ENCODE results near the gene MBNL2.

Gene MBNL2

DNA sequence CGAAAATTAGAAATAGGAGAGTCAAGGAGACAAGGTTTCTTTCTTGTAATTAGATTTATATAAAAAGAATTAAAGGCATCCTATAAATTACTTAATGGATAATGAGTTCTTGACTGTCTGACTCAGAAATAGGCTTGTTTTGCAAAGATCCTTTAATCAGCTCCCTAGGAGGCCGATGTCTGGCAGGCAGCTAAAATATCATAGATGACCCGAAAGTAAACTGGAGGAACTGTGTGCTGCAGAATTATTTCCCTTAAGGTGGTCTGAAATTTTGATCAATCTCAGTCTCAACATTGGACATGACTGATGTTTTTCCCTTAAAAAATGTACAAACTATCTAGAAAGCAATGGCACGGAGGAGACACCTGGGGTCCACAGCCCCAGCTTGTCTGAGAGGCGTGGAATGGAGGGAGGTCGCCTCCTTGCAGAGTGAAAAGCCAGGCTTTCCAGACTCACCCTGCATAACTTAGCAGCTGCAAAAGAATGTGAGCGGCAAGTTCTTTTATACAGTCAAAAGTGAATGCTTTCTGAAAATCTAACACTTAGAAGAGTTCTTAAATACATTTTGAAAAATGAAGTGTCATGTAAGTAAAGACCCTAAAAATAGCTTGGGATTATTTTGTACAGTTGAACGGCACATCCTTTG, 44.8 kb downstream of the MBNL2 start:
- no peak overlapping the region for H3K9ac ChIP-seq (ENCODE audit: low read length)
- no peak overlapping the region for H3K27ac ChIP-seq (ENCODE audit: low read depth, low read length)
- H3K9me3 ChIP-seq (ENCODE audit: insufficient read depth, low read length): no peaks in the 10 kb centered on the region
- no peaks in the 10 kb centered on the region for H3K79me2 ChIP-seq (ENCODE audit: insufficient read depth, low read length)
- no peaks in the 10 kb centered on the region for H3K27me3 ChIP-seq (ENCODE audit: low read length)
- H3K9me2 ChIP-seq (replicated peaks; ENCODE audit: insufficient read depth, low read length): no peaks in the 10 kb centered on the region
- H3K4me2 ChIP-seq (ENCODE audit: low read depth, low read length, poor library complexity, severe bottlenecking): no peak overlapping the region
- H3K36me3 ChIP-seq (ENCODE audit: low read length): no peaks in the 10 kb centered on the region
- no peaks in the 10 kb centered on the region for H3F3A ChIP-seq (ENCODE audit: insufficient read depth)
- H3K4me3 ChIP-seq (ENCODE audit: insufficient read depth, low read length, poor library complexity, severe bottlenecking): no peak overlapping the region
- TF ChIP-seq, protein P1, sequence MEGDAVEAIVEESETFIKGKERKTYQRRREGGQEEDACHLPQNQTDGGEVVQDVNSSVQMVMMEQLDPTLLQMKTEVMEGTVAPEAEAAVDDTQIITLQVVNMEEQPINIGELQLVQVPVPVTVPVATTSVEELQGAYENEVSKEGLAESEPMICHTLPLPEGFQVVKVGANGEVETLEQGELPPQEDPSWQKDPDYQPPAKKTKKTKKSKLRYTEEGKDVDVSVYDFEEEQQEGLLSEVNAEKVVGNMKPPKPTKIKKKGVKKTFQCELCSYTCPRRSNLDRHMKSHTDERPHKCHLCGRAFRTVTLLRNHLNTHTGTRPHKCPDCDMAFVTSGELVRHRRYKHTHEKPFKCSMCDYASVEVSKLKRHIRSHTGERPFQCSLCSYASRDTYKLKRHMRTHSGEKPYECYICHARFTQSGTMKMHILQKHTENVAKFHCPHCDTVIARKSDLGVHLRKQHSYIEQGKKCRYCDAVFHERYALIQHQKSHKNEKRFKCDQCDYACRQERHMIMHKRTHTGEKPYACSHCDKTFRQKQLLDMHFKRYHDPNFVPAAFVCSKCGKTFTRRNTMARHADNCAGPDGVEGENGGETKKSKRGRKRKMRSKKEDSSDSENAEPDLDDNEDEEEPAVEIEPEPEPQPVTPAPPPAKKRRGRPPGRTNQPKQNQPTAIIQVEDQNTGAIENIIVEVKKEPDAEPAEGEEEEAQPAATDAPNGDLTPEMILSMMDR (IDR thresholded peaks at IDR 0.05; ENCODE audit: insufficient read depth, low read length, poor library complexity, severe bottlenecking): no peak
- no peak for TF ChIP-seq EZH2phosphoT487 (conservative IDR thresholded peaks at IDR 0.05; ENCODE audit: low read length)
- no peaks in the 10 kb centered on the region for H4K20me1 ChIP-seq (ENCODE audit: low read depth, low read length)
- no peak overlapping the region for H2AFZ ChIP-seq (ENCODE audit: low read depth, low read length, severe bottlenecking)

DNA sequence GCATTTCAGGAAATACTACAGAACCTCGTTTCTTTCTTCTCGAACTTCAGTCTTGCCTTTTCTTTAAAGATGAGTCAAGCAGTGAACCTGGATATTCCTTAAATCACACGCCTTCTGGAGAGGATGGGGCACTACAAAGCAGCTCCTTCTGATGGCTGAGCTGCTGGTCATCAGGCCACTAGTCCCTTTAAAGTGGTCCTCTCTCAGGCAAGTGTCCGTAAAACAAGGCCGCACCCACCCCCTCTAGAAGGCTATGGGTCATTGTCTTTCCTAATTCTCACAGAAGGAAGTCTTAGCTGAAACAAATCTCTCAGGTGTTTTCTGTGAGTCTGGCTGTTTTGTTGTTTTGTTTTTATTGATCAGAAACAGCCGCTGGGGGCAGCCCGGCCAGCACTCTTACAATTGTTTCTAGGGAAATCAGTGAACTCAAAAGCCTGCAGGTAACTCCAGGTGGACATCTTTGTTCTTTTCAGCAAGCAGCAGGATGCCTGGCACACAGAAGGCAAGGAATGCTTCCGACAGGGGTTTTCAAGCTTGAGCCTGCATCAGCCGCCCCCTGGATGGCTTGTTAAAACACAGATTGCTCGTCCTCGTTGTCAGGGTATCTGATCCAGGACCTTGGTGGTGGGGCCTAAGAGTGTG, 45.4 kb downstream of the MBNL2 start:
- Histone ChIP-seq H3K9me2 (replicated peaks; ENCODE audit: insufficient read depth, low read length) (no peaks in the 10 kb centered on the region), H3K9me3 (ENCODE audit: insufficient read depth, low read length) (no peaks in the 10 kb centered on the region), H3K4me3 (ENCODE audit: insufficient read depth, low read length, poor library complexity, severe bottlenecking) (no peak overlapping the region), H3K36me3 (ENCODE audit: low read length) (no peaks in the 10 kb centered on the region), H3K4me2 (ENCODE audit: low read depth, low read length, poor library complexity, severe bottlenecking) (no peak overlapping the region), H2AFZ (ENCODE audit: low read depth, low read length, severe bottlenecking) (no peak overlapping the region), H3K9ac (ENCODE audit: low read length) (no peak overlapping the region), H3F3A (ENCODE audit: insufficient read depth) (no peaks in the 10 kb centered on the region), H4K20me1 (ENCODE audit: low read depth, low read length) (no peaks in the 10 kb centered on the region), H3K79me2 (ENCODE audit: insufficient read depth, low read length) (no peaks in the 10 kb centered on the region), H3K27me3 (ENCODE audit: low read length) (no peaks in the 10 kb centered on the region), H3K27ac (ENCODE audit: low read depth, low read length) (no peak overlapping the region)
- TF ChIP-seq, protein P1 (IDR thresholded peaks at IDR 0.05; ENCODE audit: insufficient read depth, low read length, poor library complexity, severe bottlenecking): no peak
- no peak for TF ChIP-seq EZH2phosphoT487 (conservative IDR thresholded peaks at IDR 0.05; ENCODE audit: low read length)

DNA sequence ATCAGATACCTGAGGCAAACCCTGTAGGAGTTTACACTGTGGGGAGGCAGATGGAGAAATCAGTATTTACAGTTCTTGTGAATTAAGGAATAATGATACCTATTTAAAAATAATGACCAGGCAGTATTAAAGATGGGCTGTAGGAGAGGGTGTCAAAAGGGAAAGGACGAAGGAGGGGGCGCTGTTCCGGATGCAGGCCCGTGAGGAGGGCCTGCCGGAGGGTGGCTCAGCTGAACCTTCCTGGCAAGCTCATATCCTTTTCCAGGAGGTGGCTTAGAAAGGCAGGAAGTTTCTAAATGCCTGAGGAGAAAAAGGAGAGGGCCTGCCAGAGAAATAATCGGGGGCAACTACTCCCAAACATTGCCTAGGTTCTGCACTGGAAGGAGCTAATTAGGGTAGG, 46.6 kb downstream of the MBNL2 start:
- H3F3A ChIP-seq (ENCODE audit: insufficient read depth): no peaks in the 10 kb centered on the region
- no peak overlapping the region for H3K4me3 ChIP-seq (ENCODE audit: insufficient read depth, low read length, poor library complexity, severe bottlenecking)
- H2AFZ ChIP-seq (ENCODE audit: low read depth, low read length, severe bottlenecking): no peak overlapping the region
- no peaks in the 10 kb centered on the region for H3K27me3 ChIP-seq (ENCODE audit: low read length)
- no peak overlapping the region for H3K27ac ChIP-seq (ENCODE audit: low read depth, low read length)
- no peak overlapping the region for H3K9ac ChIP-seq (ENCODE audit: low read length)
- no peak overlapping the region for H3K4me2 ChIP-seq (ENCODE audit: low read depth, low read length, poor library complexity, severe bottlenecking)
- H3K9me3 ChIP-seq (ENCODE audit: insufficient read depth, low read length): no peaks in the 10 kb centered on the region
- H3K9me2 ChIP-seq (replicated peaks; ENCODE audit: insufficient read depth, low read length): no peaks in the 10 kb centered on the region
- TF ChIP-seq, protein P1 (IDR thresholded peaks at IDR 0.05; ENCODE audit: insufficient read depth, low read length, poor library complexity, severe bottlenecking): no peak
- no peaks in the 10 kb centered on the region for H4K20me1 ChIP-seq (ENCODE audit: low read depth, low read length)
- no peaks in the 10 kb centered on the region for H3K36me3 ChIP-seq (ENCODE audit: low read length)
- no peaks in the 10 kb centered on the region for H3K79me2 ChIP-seq (ENCODE audit: insufficient read depth, low read length)
